ENCODE results near the gene CLPX.
"Not testable (repeated sequence)": the region's sequence is repeated elsewhere in the genome, so short reads cannot be mapped to it uniquely, and the experiment has no call there.

The CLPX gene

DNA sequence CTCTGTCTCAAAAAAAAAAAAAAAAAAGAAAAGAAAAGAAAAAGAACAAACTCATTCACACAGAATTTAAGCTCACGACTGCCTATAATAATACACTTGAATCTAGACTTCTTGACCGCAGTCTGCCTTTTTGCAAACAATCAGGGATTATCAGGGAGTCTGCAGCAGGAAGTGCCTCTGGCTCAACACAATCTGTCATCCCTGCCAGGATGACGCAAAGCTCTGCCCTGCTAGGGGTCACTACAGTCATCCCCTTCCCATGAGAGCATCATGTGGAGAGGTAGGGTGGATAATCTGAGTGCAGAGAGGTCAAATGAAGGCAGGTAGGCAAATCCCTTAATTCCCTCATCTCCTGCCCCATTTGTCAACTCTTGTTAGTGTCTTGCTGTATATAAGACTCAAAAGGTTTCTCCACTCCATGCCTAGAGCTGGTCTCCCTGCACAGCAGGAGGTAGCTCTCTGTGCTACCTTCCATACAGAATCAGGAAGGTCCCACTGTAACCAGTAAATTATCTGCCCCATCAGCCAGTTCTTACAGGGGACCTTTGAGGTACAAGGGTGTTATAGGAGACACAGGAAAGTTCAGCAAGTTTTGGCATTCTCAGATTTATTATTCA, 74.4 kb downstream of the CLPX start:
- no peak overlapping the region for H3K27ac ChIP-seq
- DNase-seq (ENCODE audit: low read depth, low spot score) = no peak

DNA sequence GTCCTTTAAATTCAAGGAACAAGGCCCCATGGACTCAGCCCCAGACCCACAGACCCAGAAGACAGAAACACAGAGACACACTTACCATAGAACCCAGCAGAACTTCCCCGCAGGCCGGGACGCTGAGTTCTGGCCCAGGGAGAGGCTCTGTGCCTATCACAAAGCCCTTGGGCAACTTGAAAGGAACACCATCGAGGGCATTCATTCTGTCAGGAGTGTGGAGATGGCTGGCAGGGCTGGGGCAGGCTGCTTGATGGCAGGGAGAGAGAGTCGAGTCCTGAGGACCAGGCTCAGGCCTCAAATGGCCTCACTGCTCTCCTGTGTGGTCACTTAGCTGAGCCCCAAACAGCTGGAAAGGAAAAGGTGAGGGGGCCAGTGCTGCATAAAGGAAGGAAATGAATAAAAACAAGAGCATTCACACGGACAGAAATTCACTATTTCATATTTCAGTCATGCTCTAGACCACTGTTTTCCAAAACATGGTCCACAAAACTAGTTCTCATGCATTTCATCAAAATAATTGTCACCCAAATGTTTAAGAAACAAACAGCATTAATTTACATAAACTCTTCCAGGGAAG, 79.0 kb downstream of the CLPX start:
- no peak for DNase-seq (ENCODE audit: low read depth, low spot score)
- H3K27ac ChIP-seq = no peak overlapping the region

DNA sequence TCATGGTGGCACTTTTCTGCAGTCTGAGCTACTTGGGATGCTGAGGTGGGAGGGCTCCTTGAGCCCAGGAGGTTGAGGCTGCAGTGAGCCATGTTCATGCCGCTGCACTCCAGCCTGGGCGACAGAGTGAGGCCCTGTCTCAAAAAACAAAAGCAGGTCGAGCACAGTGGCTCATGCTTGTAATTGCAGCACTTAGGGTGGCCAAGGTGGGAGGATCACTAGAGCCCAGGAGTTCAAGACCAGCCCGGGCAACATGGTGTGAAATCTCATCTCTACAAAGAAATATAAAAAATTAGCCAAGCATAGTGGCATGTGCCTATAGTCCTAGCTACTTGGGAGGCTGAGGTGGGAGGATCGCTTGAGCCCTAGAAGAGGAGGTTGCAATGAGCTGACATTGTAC, 80.1 kb downstream of the CLPX start:
- DNase-seq (ENCODE audit: low read depth, low spot score) = no peak

DNA sequence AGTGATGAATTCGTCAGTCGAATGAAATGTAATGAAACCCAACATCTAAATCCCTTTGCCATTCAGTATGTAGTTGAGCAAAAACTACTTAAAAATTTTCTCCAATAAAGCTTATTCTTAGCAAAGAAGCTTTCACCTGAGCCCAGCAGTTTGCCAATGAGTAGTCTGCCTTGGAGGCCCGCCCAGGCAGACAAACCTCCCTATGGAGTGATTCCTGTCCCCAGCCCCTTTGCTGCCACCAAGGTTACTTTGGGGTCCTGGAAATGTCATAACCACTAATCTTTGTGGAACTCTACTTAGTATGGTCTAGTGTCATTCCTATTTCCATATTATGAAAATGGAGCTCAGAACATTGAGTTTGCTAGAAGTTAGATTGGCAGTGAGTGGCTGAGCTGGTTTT, 82.2 kb downstream of the CLPX start:
- H3K27ac ChIP-seq = no peak overlapping the region

More for the DNA sequence above, 80.1 kb downstream of the CLPX start:
- no peak overlapping the region for H3K27ac ChIP-seq

DNA sequence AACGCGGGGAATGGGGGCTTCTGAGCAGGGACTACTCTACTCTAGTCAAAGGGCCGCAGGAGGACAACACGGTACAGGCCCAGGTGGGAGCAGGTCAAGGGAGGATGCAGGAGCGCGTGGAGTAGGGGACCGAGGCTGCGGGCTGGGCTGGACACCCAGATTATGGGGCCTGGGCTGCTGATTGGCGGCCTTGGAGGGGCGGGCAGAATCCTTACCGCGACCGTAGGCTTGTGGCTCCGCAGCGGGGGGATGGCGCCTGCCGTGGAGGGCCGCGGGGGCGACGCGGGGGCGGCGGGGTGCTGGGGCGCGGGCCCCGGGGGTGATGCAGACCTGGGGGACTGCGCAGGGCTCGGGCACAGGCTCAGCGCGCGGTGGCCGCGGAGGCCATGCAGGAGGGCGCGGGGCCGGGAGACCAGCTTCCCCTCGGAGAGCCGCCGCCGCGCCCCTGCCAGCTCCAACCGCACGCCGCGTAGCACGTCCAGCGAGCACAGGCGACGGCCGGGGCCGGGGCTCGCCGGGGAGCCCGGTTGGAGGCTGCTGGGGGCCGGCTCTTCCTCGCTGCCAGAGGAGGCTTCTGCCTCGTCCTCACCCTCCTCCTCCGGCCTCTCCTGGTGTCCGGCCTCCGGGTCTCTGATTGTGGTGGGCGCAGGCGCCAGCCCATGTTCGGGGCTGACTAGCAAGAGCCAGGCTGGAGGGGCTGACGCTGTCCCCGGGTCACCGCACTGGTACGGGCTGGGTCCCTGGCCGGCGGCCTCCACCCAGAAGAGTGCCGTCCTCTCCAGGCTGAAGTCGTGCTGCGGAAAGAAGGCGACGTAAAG, 83.0 kb downstream of the CLPX start:
- H3K27ac ChIP-seq = no peak overlapping the region

More for the DNA sequence above, 82.2 kb downstream of the CLPX start:
- DNase-seq (ENCODE audit: low read depth, low spot score) = no peak

DNA sequence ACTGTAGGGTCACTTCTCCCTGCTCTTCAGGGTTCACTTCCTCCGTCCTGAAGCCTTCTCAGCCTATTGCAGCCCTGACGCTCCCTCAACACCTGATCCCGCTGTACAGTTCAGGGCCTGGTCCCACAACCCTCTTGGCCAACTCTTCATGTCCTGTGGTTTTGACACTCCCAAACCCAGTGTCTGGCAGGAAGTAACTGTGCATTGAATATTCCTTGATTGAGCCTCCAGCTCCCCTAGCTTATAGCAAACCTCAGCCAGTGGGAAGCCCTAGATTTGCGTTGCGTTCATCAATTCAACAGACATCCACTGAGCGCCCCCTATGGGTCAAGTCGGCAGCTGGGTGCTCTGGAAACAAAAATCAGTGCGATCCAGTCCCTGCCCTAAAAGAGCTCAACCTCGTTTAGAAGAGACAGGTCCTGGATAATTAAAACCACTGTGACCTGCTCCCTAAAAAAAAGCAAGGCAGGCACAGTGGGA, 83.7 kb downstream of the CLPX start:
- H3K27ac ChIP-seq = no peak overlapping the region
- no peak for DNase-seq (ENCODE audit: low read depth, low spot score)

More for the DNA sequence above, 83.0 kb downstream of the CLPX start:
- no peak for DNase-seq (ENCODE audit: low read depth, low spot score)

DNA sequence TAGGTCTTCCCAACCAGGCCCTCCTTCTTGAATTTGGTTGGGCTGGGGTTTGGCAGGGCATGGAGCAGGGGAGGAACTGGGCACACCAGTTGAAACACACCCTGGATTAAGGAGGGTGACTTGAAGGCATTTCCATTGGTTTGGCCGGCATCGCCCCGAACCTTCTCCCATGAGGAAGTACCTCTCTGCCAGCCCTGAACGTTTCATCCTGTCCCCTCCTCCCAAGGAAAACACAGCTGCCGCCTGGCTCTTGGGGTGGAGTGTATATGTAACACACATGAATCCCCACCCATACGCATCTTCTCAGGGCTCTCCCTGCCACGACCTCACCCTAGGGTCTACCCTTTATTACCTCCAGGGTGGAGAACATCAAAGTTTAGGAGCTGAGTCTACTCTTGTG, 84.7 kb downstream of the CLPX start:
- H3K27ac ChIP-seq = no peak overlapping the region
- no peak for DNase-seq (ENCODE audit: low read depth, low spot score)

DNA sequence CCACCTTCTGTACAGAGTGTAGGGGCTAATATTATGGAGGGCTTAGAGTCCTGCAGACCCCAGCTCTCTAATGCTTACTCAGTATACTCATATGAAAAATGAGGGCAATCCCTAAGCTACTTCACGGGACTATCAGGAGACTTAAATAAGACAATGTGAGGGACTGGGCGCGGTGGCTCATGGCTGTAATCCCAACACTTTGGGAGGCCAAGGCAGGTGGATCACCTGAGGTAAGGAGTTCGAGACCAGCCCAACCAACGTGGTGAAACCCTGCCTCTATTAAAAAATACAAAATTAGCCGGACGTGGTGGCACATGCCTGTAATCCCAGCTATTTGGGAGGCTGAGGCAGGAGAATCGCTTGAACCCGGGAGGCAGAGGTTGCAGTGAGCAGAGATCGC, 85.3 kb downstream of the CLPX start:
- H3K27ac ChIP-seq; DNase-seq (ENCODE audit: low read depth, low spot score): not testable (repeated sequence)

DNA sequence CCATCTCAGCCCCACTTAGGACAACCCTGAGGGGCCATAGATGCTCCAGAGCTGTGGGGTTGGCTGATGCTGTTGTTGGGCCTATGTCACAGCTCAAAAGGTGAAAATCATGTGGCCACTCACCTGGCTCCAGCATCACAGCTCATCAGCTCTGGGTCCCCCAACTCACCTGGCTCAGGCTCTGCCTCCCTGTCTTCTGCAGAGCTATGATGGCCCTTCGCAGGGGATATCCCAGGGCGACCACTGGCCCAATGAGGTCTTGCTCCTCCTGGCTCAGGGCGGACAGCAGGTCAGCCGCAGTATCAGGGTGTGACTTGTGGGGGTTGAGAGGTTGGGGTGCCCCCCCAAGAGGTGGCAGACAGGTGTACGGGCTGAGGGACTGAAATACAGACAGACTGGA, 85.8 kb downstream of the CLPX start:
- no peak for DNase-seq (ENCODE audit: low read depth, low spot score)
- no peak overlapping the region for H3K27ac ChIP-seq
